Activated naive CD4-positive, alpha-beta T cell treated with anti-CD3 and anti-CD28 coated beads, Interleukin-2, amount 50 U/mL, for 24 hours (primary cell): ENCODE measurements around the gene OSTM1.
"Not testable (repeated sequence)": the region's sequence is repeated elsewhere in the genome, so short reads cannot be mapped to it uniquely, and the experiment has no call there.

Experiments
- H3K27ac Mint-ChIP-seq: one replicate; pipeline ENCODE4 v1.8.0; 2021; ENCODE audit warnings: mild to moderate bottlenecking, mixed read lengths
- H3K27me3 Mint-ChIP-seq: one replicate; pipeline ENCODE4 v1.8.0; 2021; ENCODE audit warnings: mixed read lengths
- H3K36me3 Mint-ChIP-seq: one replicate; pipeline ENCODE4 v1.8.0; 2021; ENCODE audit warnings: mixed read lengths
- H3K4me1 Mint-ChIP-seq: one replicate; pipeline ENCODE4 v1.8.0; 2021; ENCODE audit warnings: mixed read lengths
- H3K4me3 Mint-ChIP-seq: one replicate; pipeline ENCODE4 v1.8.0; 2021; ENCODE audit warnings: mild to moderate bottlenecking, mixed read lengths
- H3K9me3 Mint-ChIP-seq: one replicate; pipeline ENCODE4 v1.8.0; 2021; ENCODE audit warnings: mixed read lengths

OSTM1 gene

DNA sequence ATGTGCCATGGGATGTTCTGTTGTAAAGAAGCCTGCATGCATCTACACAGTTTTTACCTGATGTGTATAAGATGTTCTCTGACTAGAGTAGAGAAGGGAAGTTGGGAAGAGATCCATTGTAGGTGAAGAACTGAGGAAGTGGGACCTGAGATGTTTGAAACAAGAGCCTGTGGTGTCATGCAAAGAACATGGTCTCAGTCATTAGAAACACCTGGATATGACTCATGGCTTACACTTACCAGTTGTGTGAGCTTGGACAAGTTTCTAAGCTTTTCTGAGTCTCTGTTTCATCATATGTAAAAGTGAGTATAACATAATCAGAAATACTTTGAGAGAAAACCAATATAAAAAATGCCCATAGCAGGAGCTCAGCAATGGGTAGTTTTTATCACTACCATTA is 64.6 kb downstream of the OSTM1 start:
- Mint-ChIP-seq H3K4me1 (no peaks in the 10 kb centered on the region), H3K4me3 (no peak overlapping the region), H3K27ac (no peak overlapping the region), H3K9me3 (peaks cover 11% of the 10 kb centered on the region), H3K27me3 (peaks cover 2% of the 10 kb centered on the region), H3K36me3 (peaks cover 16% of the 10 kb centered on the region)

DNA sequence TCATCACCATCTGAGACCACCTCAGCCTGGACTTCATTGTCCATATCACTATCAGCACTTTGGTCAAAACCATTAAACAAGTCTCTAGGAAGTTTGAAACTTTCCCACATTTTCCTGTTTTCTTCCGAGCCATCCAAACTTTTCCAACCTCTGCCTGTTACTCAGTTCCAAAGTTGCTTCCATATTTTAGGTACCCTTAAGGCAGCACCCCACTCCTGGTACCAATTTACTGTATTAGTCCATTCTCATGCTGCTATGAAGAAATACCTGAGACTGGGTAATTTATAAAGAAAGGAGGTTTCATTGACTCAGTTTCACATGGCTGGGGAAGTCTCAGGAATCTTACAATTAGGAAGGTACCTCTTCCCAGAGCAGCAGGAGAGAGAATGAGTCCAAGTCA is 65.3 kb downstream of the OSTM1 start:
- Mint-ChIP-seq H3K9me3 (peaks cover 11% of the 10 kb centered on the region), H3K36me3 (peaks cover 14% of the 10 kb centered on the region)
- H3K4me1 Mint-ChIP-seq, H3K4me3 Mint-ChIP-seq, H3K27ac Mint-ChIP-seq, H3K27me3 Mint-ChIP-seq: not testable (repeated sequence)

DNA sequence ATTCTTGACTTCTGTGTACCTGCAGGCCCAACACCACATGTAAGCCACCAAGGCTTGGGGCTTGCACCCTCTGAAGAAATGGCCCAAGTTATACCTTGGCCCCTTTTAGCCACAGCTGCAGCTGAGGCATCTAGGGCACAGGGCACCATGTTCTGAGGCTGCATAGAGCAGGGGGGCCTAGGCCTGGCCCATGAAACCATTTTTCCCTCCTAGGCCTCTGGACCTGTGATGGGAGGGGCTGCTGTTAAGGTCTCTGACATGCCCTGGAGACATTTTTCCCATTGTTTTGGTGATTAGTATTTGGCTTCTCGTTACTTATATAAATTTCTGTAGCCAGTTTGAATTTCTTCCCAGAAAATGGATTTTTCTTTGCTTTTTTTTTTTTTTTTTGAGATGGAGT is 66.2 kb downstream of the OSTM1 start:
- Mint-ChIP-seq H3K27me3 (peaks cover 2% of the 10 kb centered on the region), H3K27ac (no peak overlapping the region), H3K4me3 (no peak overlapping the region), H3K4me1 (no peaks in the 10 kb centered on the region), H3K36me3 (peaks cover 11% of the 10 kb centered on the region), H3K9me3 (peaks cover 11% of the 10 kb centered on the region)

DNA sequence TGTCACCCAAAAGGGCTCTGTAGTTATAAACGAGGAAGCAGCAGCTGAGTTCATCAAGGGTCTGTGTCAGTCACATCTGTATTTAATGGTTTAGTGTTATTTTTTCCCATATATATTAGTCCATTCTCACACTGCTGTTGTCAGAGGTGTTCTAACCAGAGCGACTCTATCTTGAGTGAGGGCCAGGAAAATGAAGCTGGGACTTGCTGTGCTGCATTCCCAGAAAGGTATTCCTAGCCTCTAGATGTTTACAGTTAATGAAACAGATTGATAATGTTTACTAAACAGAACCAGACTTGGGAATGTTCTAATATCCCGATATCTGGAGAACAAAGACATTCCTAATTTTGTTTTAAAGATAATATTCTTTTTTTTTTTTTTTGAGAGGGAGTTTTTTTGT is 68.6 kb downstream of the OSTM1 start:
- Mint-ChIP-seq H3K9me3 (peaks cover 11% of the 10 kb centered on the region), H3K4me3 (no peak overlapping the region), H3K27me3 (peaks cover 2% of the 10 kb centered on the region), H3K4me1 (no peaks in the 10 kb centered on the region), H3K27ac (no peak overlapping the region), H3K36me3 (peaks cover 8% of the 10 kb centered on the region)

DNA sequence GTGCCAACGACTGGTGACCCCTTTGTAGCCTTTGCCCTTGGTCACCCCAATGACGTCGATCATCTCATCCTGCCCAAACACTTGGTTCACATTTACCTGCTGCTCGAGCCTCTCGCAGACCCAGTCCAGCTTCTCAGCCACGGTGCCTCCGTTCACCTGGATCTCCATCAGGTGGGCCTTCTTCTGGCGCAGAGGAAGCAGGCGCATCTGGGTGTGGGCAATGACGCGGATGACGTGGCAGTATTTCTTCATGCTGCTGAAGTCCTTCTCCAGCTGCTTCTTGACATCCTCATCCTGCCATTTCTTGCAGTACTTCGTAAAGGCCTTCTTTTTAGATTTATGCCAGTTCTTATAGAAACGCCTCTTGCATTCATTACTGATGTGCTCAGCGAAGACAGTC is 69.7 kb downstream of the OSTM1 start:
- Mint-ChIP-seq H3K27me3 (peaks cover 2% of the 10 kb centered on the region), H3K4me1 (no peaks in the 10 kb centered on the region), H3K27ac (no peak overlapping the region), H3K4me3 (no peak overlapping the region), H3K9me3 (peaks cover 11% of the 10 kb centered on the region), H3K36me3 (peaks cover 8% of the 10 kb centered on the region)

DNA sequence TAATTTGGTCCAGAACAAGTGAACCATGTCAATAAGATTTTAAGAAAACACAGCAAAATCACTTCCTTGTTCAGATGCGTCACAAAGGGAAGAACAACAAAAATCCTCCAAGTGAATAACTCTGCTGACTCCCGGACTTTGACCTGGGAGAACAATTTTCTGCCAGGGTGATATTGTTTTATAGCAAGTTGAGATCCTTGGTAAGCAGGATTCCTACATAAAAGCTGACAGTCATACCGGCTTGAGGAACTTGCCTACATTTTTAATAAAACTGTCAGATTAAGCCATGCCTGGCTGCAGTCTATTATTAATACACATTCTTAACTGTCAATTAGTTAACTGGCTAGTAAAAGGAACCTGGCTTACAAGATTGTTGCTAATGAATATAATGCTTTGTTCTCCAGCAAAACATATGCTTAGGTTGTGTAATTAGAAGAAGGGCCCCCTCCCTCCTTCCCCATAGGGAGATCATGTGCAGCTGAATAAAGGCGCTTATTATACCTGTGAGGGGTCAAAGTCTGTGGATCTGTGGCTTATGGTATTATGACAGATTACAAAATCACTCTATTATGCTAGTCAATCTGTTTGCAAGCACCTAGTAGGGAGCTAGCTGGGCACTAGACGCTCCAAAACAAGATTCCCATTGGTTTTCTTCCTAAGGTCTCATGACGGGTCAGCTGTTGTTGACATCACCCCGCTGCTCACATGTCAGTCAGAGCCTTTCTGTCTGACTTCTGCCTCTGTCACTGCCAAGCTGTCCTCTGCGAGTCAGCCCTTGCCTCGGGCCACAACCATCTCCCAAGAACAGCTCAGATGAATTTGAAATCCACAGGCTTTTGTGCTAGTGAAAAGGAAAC is 71.9 kb downstream of the OSTM1 start:
- H3K4me1 Mint-ChIP-seq = no peaks in the 10 kb centered on the region
- no peak overlapping the region for H3K27ac Mint-ChIP-seq
- no peaks in the 10 kb centered on the region for H3K9me3 Mint-ChIP-seq
- H3K36me3 Mint-ChIP-seq = peaks cover 2% of the 10 kb centered on the region
- no peaks in the 10 kb centered on the region for H3K27me3 Mint-ChIP-seq
- H3K4me3 Mint-ChIP-seq = no peak overlapping the region

DNA sequence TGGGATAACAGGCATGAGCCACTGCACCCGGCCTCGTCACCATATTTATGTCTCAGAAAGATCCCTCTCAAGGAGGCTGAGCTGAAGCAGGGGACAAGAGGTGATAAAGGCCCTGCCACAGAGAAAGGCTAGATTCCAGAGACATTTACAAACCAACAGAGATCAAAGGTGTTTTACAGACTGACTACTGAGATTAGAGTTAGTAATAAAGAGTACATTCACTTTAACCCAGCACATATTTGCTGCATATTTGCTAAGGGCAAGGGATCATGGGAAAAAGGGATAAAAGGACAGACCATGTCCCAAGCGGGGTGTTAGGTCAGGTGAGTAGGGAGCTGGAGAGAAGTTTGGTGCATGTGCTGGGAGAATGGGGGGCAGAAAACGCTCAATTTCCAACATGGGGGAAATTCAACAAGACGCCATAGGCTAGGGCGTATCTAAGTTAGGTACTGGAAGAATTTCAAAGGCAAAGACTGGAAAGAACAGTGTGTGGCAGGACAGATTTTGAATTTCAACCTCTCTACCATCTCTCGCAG is 72.8 kb downstream of the OSTM1 start:
- no peaks in the 10 kb centered on the region for H3K27me3 Mint-ChIP-seq
- peaks cover 2% of the 10 kb centered on the region for H3K36me3 Mint-ChIP-seq
- no peak overlapping the region for H3K4me3 Mint-ChIP-seq
- no peak overlapping the region for H3K27ac Mint-ChIP-seq
- H3K9me3 Mint-ChIP-seq = no peaks in the 10 kb centered on the region
- no peaks in the 10 kb centered on the region for H3K4me1 Mint-ChIP-seq

DNA sequence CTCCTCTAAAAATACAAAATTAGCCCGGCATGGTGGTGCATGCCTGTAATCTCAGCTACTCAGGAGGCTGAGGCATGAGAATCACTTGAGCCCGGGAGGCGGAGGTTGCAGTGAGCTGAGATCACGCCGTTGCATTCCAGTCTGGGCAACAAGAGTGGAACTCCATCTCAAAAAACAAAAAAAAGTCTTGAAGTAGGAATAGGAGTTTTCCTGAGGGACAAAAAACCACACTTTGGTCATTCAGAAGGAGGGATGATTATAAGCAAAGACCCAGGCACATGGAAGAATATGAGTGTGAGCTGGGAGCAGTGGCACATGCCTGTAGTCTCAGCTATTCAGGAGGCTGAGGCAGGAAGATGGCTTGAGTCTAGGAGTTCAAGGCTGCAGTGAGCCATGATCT is 74.3 kb downstream of the OSTM1 start:
- H3K4me1 Mint-ChIP-seq, H3K36me3 Mint-ChIP-seq, H3K4me3 Mint-ChIP-seq, H3K9me3 Mint-ChIP-seq, H3K27ac Mint-ChIP-seq, H3K27me3 Mint-ChIP-seq: not testable (repeated sequence)

DNA sequence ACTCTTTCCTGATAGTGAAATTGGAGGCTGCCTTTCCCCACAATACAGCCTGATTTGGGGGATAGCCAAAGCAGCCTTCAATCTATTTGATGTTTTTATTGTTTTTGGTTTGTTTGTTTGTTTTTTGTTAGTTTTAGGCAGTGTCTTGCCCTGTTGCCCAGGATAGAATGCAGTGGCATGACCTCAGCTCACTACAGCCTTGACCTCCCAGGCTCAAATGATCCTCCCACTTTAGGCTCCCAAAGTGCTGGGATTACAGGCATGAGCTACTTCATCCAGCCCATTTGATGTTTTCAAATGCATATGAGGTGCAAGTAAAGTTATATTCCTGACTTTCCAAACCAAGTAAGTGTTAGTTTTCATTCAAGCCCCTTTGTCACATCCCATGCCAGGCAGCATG is 75.2 kb downstream of the OSTM1 start:
- no peaks in the 10 kb centered on the region for H3K4me1 Mint-ChIP-seq
- H3K27ac Mint-ChIP-seq = no peak overlapping the region
- no peaks in the 10 kb centered on the region for H3K27me3 Mint-ChIP-seq
- H3K9me3 Mint-ChIP-seq = no peaks in the 10 kb centered on the region
- H3K4me3 Mint-ChIP-seq = no peak overlapping the region
- H3K36me3 Mint-ChIP-seq = no peaks in the 10 kb centered on the region

DNA sequence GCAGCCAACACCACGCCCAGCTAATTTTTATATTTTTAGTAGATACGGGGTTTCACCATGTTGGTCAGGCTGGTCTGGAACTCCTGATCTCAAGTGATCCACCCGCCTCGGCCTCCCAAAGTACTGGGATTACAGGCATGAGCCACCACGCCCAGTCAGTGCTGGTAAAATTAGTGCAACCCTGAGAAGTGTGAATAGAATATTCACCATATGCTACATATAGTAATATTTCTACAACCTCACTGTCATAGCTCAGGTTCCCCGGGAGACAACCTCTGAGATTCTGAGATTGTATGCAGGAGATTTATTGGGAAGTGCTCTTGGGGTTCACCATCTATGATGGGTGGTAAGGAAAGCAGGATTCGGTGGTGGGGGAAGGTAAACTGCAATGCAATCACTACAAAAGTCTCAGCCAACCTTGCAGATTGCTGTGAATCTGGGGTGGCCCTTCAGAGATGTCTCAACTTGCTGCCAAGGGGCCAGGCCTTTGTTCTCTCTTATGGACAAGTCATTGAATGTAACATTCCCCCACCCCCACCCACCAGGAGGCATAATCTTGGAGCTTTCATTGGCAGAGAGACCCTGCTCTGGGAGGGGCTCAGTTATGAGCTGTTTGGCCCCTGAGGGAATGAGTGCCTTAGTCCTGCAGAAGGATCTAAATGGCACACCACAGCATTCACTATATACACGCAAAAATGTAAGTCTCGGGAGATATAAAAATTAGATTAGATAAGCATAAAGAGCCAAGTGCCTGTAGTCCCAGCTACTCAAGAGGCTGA is 82.6 kb downstream of the OSTM1 start:
- Mint-ChIP-seq H3K4me1 (no peaks in the 10 kb centered on the region), H3K36me3 (no peaks in the 10 kb centered on the region), H3K9me3 (no peaks in the 10 kb centered on the region), H3K27me3 (no peaks in the 10 kb centered on the region), H3K27ac (no peak overlapping the region), H3K4me3 (no peak overlapping the region)
